ENCODE data around the gene GRAP2. TPM values are rescaled to one million over a fixed set of nuclear protein-coding genes. Genes with fewer than 3 reads are reported as not detected.

Gene GRAP2
- total and polyA plus RNA-seq, 2 experiments from 2014 or later = 0.42 TPM; not detected in 1

DNA sequence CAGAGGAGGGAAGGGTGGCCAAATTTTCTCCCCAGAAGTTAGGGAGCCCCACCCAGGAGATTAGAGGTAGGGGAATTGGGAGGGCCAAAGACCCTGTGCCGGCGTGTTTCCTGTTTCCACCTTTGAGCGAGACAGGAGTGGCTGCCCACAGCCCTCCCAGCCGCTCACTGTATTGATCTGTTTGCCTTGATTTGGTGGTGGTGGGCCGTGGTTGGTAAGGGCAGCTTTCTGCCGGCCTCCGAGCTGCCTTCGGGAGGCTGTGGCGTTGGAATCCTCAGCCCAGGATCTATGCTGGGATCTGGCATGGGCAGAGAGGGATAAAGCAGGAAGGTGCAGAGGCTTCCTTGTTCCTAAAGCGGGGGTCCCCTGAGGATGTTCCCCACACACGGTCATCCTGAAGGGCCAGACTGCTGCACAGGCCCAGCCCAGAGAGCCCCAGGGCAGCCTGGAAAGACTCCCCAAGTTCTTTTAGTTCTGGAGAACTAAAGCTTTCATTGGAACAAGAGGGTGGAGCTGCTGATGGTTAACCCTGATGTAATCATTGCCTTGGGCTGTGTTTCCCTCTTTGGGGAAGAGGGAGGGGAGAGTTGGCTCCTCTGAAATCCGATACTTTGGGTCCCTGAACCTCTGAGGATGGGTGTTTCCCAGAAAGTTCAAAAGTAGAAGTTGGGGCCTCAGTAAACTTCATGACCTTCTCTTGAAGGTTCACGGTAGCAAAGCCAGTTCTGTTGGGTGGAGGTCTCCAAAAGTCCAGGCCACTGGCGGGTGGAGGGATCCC, 101.1 kb downstream of the GRAP2 start:
- Mint-ChIP-seq H3K27me3 (ENCODE audit: insufficient read depth, low read depth, poor library complexity) (peaks cover 14% of the 10 kb centered on the region), H3K27ac (peak overlapping the region; percentile 93), H3K4me3 (peak overlapping the region; percentile 34; the same call in 1 of the 3 replicates), H3K36me3 (ENCODE audit: low read depth) (peaks cover 20% of the 10 kb centered on the region), H3K4me1 (peaks cover 85% of the 10 kb centered on the region), H3K9me3 (no peaks in the 10 kb centered on the region; the same call in 2 of the 3 replicates)
- no peaks in the 10 kb centered on the region; the same call in 1 of the 2 replicates for H3K36me3 ChIP-seq (ENCODE audit: insufficient read depth)
- peak overlapping the region; percentile 46 for H3K4me2 ChIP-seq
- DNase-seq (ENCODE audit: low spot score) (peak; percentile 75), ATAC-seq (peak; percentile 47)
- peaks cover 67% of the 10 kb centered on the region for H3K4me1 ChIP-seq (ENCODE audit: insufficient read depth)
- H3F3A ChIP-seq (replicated peaks; ENCODE audit: low read depth) = peaks cover 15% of the 10 kb centered on the region
- no peak for TF ChIP-seq CREB1 (CRISPR knock-in tag; IDR thresholded peaks at IDR 0.05; ENCODE audit: low read depth)
- TF ChIP-seq ZNF114 (CRISPR knock-in tag; IDR thresholded peaks at IDR 0.05) = no peak
- peaks cover 10% of the 10 kb centered on the region for H4K20me1 ChIP-seq (replicated peaks; ENCODE audit: insufficient read depth)
- no peak overlapping the region; the same call in 1 of the 2 replicates for H3K4me3 ChIP-seq
- H3K9me2 ChIP-seq (ENCODE audit: insufficient read depth) = no peaks in the 10 kb centered on the region
- H2AFZ ChIP-seq = no peak overlapping the region
- H3K27ac ChIP-seq (ENCODE audit: low read depth) = peak overlapping the region; percentile 64; the same call in 1 of the 2 replicates
- H3K79me2 ChIP-seq (replicated peaks; ENCODE audit: insufficient read depth) = peaks cover 71% of the 10 kb centered on the region
- H3K27me3 ChIP-seq (ENCODE audit: insufficient read depth) = no peaks in the 10 kb centered on the region

DNA sequence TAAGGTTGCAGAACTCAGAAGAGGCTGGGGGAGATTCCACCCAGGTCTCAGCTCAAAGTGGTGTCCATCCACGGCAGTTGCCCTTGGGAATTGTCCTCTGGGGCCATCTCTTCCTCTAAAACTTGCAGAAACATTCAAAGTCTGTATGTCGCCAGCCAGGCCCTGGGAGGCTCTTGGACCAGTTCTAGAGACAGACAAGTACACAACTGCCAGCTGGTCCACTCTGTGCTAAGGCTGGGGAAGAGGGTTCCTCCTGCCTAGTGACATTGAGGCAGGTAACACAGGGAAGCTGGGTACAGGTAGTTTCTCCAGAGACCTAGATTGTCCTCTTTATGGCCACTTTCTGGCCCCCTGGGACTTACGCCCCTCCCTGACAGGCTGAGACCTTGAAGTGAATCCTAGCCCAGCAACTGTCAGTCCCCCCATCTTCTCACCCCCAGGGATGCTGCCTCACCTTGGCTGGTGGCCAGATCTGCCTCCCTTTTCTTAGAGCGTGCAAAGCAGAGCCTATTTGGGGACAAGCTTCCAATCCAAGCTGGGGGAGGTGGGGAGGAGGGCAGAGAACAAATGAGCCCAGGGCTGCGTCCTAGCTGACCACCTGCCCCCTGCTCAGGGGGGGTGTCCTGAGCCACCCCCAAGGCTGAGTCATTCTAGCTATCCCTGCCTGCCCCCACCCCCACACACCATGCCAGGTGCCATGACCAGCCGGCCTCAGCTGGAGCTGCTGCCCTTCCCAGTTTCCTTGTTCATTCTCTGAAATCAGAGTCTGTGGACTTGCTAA, 102.2 kb downstream of the GRAP2 start:
- ATAC-seq (no peak), DNase-seq (ENCODE audit: low spot score) (no peak)
- no peak overlapping the region for H3K4me3 ChIP-seq
- H2AFZ ChIP-seq = no peak overlapping the region
- no peaks in the 10 kb centered on the region for H3K9me2 ChIP-seq (ENCODE audit: insufficient read depth)
- Mint-ChIP-seq H3K9me3 (no peaks in the 10 kb centered on the region; the same call in 2 of the 3 replicates), H3K36me3 (ENCODE audit: low read depth) (peaks cover 20% of the 10 kb centered on the region), H3K4me1 (peaks cover 81% of the 10 kb centered on the region), H3K27ac (no peak overlapping the region), H3K27me3 (ENCODE audit: insufficient read depth, low read depth, poor library complexity) (peaks cover 14% of the 10 kb centered on the region), H3K4me3 (no peak overlapping the region)
- H4K20me1 ChIP-seq (replicated peaks; ENCODE audit: insufficient read depth) = peaks cover 11% of the 10 kb centered on the region
- H3K4me2 ChIP-seq = no peak overlapping the region; the same call in 1 of the 2 replicates
- peaks cover 66% of the 10 kb centered on the region for H3K79me2 ChIP-seq (replicated peaks; ENCODE audit: insufficient read depth)
- peaks cover 61% of the 10 kb centered on the region for H3K4me1 ChIP-seq (ENCODE audit: insufficient read depth)
- H3K27me3 ChIP-seq (ENCODE audit: insufficient read depth) = no peaks in the 10 kb centered on the region
- H3K27ac ChIP-seq (ENCODE audit: low read depth) = no peak overlapping the region
- H3F3A ChIP-seq (replicated peaks; ENCODE audit: low read depth) = peaks cover 7% of the 10 kb centered on the region; the same call in 1 of the 2 replicates
- H3K36me3 ChIP-seq (ENCODE audit: insufficient read depth) = no peaks in the 10 kb centered on the region; the same call in 1 of the 2 replicates
- TF ChIP-seq EZH2 (IDR thresholded peaks at IDR 0.05; ENCODE audit: low read depth, unreplicated experiment) = no peak
- TF ChIP-seq ZNF114 (CRISPR knock-in tag; IDR thresholded peaks at IDR 0.05) = no peak
- no peak for TF ChIP-seq ZNF331 (CRISPR knock-in tag; IDR thresholded peaks at IDR 0.05; ENCODE audit: low read depth)
- no peak for TF ChIP-seq NANOG (IDR thresholded peaks at IDR 0.05; ENCODE audit: borderline replicate concordance)
- TF ChIP-seq JUNB (IDR thresholded peaks at IDR 0.05; ENCODE audit: unreplicated experiment) = no peak
- TF ChIP-seq, protein P1, sequence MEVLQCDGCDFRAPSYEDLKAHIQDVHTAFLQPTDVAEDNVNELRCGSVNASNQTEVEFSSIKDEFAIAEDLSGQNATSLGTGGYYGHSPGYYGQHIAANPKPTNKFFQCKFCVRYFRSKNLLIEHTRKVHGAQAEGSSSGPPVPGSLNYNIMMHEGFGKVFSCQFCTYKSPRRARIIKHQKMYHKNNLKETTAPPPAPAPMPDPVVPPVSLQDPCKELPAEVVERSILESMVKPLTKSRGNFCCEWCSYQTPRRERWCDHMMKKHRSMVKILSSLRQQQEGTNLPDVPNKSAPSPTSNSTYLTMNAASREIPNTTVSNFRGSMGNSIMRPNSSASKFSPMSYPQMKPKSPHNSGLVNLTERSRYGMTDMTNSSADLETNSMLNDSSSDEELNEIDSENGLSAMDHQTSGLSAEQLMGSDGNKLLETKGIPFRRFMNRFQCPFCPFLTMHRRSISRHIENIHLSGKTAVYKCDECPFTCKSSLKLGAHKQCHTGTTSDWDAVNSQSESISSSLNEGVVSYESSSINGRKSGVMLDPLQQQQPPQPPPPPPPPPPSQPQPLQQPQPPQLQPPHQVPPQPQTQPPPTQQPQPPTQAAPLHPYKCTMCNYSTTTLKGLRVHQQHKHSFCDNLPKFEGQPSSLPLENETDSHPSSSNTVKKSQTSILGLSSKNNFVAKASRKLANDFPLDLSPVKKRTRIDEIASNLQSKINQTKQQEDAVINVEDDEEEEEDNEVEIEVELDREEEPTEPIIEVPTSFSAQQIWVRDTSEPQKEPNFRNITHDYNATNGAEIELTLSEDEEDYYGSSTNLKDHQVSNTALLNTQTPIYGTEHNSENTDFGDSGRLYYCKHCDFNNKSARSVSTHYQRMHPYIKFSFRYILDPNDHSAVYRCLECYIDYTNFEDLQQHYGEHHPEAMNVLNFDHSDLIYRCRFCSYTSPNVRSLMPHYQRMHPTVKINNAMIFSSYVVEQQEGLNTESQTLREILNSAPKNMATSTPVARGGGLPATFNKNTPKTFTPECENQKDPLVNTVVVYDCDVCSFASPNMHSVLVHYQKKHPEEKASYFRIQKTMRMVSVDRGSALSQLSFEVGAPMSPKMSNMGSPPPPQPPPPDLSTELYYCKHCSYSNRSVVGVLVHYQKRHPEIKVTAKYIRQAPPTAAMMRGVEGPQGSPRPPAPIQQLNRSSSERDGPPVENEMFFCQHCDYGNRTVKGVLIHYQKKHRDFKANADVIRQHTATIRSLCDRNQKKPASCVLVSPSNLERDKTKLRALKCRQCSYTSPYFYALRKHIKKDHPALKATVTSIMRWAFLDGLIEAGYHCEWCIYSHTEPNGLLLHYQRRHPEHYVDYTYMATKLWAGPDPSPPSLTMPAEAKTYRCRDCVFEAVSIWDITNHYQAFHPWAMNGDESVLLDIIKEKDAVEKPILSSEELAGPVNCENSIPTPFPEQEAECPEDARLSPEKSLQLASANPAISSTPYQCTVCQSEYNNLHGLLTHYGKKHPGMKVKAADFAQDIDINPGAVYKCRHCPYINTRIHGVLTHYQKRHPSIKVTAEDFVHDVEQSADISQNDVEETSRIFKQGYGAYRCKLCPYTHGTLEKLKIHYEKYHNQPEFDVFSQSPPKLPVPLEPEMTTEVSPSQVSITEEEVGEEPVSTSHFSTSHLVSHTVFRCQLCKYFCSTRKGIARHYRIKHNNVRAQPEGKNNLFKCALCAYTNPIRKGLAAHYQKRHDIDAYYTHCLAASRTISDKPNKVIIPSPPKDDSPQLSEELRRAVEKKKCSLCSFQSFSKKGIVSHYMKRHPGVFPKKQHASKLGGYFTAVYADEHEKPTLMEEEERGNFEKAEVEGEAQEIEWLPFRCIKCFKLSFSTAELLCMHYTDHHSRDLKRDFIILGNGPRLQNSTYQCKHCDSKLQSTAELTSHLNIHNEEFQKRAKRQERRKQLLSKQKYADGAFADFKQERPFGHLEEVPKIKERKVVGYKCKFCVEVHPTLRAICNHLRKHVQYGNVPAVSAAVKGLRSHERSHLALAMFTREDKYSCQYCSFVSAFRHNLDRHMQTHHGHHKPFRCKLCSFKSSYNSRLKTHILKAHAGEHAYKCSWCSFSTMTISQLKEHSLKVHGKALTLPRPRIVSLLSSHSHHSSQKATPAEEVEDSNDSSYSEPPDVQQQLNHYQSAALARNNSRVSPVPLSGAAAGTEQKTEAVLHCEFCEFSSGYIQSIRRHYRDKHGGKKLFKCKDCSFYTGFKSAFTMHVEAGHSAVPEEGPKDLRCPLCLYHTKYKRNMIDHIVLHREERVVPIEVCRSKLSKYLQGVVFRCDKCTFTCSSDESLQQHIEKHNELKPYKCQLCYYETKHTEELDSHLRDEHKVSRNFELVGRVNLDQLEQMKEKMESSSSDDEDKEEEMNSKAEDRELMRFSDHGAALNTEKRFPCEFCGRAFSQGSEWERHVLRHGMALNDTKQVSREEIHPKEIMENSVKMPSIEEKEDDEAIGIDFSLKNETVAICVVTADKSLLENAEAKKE (CRISPR knock-in tag; IDR thresholded peaks at IDR 0.05) = no peak
- TF ChIP-seq, protein P2, sequence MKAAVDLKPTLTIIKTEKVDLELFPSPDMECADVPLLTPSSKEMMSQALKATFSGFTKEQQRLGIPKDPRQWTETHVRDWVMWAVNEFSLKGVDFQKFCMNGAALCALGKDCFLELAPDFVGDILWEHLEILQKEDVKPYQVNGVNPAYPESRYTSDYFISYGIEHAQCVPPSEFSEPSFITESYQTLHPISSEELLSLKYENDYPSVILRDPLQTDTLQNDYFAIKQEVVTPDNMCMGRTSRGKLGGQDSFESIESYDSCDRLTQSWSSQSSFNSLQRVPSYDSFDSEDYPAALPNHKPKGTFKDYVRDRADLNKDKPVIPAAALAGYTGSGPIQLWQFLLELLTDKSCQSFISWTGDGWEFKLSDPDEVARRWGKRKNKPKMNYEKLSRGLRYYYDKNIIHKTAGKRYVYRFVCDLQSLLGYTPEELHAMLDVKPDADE (IDR thresholded peaks at IDR 0.05) = no peak
- TF ChIP-seq EZH2phosphoT487 (IDR thresholded peaks at IDR 0.05; ENCODE audit: unreplicated experiment) = no peak
- no peak for TF ChIP-seq POLR2AphosphoS5 (IDR thresholded peaks at IDR 0.05; ENCODE audit: low read depth)
- no peak for TF ChIP-seq CREB1 (CRISPR knock-in tag; IDR thresholded peaks at IDR 0.05; ENCODE audit: low read depth)
- no peak for TF ChIP-seq STAT1 (IDR thresholded peaks at IDR 0.05; ENCODE audit: unreplicated experiment)
